Pancreas (tissue), 10 donors: ENCODE measurements around the gene FYN. TPM values are rescaled to one million over a fixed set of nuclear protein-coding genes. Genes with fewer than 3 reads are reported as not detected.

ENCODE experiments used
- ATAC-seq, 4 donors: fragments of 200-7000 bp; cut with Tn5 transposase; one replicate each; pipeline versions ENCODE4 v1.8.0 to v1.9.1; 2020; ENCODE audit warnings: mild to moderate bottlenecking in 4 of 4, moderate library complexity in 4 of 4
- DNase-seq, 6 donors: peaks; one replicate each; pipeline ENCODE4 v3.0.0-alpha.2; 2020
- FAIRE-seq: peaks from 2 replicates; lab custom pipeline; 2012; peaks lifted over from hg19 to GRCh38; lab: Jason Lieb, UNC
- H3K27ac ChIP-seq, 4 donors: fragments of 200-600 bp; sonication (generic); 1 replicate in 3 of 4; 2 replicates in 1 of 4; pipeline versions ENCODE4 v1.5.0 to v1.8.0; 2020
- H3K27me3 ChIP-seq, 4 donors: fragments of 200-600 bp; one replicate each; pipeline ENCODE4 v1.8.0; 2021
- H3K36me3 ChIP-seq, 3 donors: fragments of 200-600 bp; sonication (generic) in 1 of 3; one replicate each; pipeline versions ENCODE4 v1.5.0 to v1.8.0; 2020 to 2021
- H3K4me1 ChIP-seq, 3 donors: fragments of 200-600 bp; one replicate each; pipeline ENCODE4 v1.8.0; 2021
- H3K4me3 ChIP-seq, 4 donors: fragments of 200-600 bp; sonication (generic) in 2 of 4; one replicate each; pipeline versions ENCODE4 v1.5.0 to v1.8.0; 2020 to 2021
- H3K9me3 ChIP-seq, 4 donors: fragments of 200-600 bp; one replicate each; pipeline ENCODE4 v1.8.0; 2021
- CTCF ChIP-seq, 4 donors: fragments of 200-600 bp; sonication (generic) in 3 of 4; IDR thresholded peaks; one replicate each; pipeline versions ENCODE4 v1.5.0 to v1.8.0; 2021; ENCODE audit warnings: antibody characterized with exemption in 4 of 4
- WGBS, 2 donors: extraction: QIAGEN DNeasy Blood & Tissue Kit; methylation state at CpG; one replicate each; pipeline ENCODE4 v1.1.7; 2013; 5-methylcytosine and 5-hydroxymethylcytosine counted together
- intact Hi-C, 3 donors: fragments of 100-400 bp; cut with DNase I; formaldehyde crosslinking; loops; one replicate each; pipeline versions ENCODE4 v1.11.1 to v1.14.2; 2022
- polyA plus RNA-seq, 2 donors: library from polyadenylated mRNA; stranded (reverse); fragments of 200-250 nt; gene quantifications; one replicate each; pipeline ENCODE4 v1.2.3, GENCODE V29; 2013
- total RNA-seq, 6 donors: library from RNA; stranded (reverse); fragmentation: NEBNext Ultra II Directional in 4 of 6; extraction: Animal tissue kit (Norgen Biotek cat#: 25700) in 4 of 6; gene quantifications; one replicate each; pipeline versions ENCODE4 v1.2.1 to v1.2.4, GENCODE V29; 2021 to 2023
- donor health status: healthy with polysubstance abuse.
- donor health status: DM: no; HTN: no; CAD: no; lungs with moderate emphysema.
- donor health status: DM: no; HTN: no; CAD: no.
- donor health status: control.
- donor health status: control.
- donor health status: Bipolar disorder and iron deficiency.
- donor health status: DM: yes; HTN: yes; CAD: no.
- donor health status: DM: no; HTN: no; CAD: no.
- donor health status: DM: no; HTN: no; CAD: no.
- donor health status: DM: yes; HTN: yes; CAD: no.

Gene FYN
- total and polyA plus RNA-seq, 8 donors = 6.4 to 21.7 (median 11.9) TPM

GRCh38 chr6:111841822-111842221, 31.4 kb downstream of the FYN start:
- WGBS, 2 donors = 54 to 56% methylated on average over 6 of the region's 6 CpGs
- ATAC-seq (peak; percentile 28 to 69 (median 44)), FAIRE-seq (no peak), DNase-seq (peak in 2 of 6 donors; percentile 13 to 43)
- Histone ChIP-seq H3K4me3 (no peak overlapping the region), H3K9me3 (no peaks in the 10 kb centered on the region), H3K27me3 (no peaks in the 10 kb centered on the region), H3K4me1 (no peaks in the 10 kb centered on the region), H3K36me3 (no peaks in the 10 kb centered on the region), H3K27ac (no peak overlapping the region)
- intact Hi-C loops = no loop called here
- TF ChIP-seq CTCF (IDR thresholded peaks at IDR 0.05) = no peak

- H3K4me3 ChIP-seq = no peak overlapping the region
- no peaks in the 10 kb centered on the region for H3K36me3 ChIP-seq
- WGBS, 2 donors = 76 to 82% methylated on average over 5 of the region's 5 CpGs
- H3K4me1 ChIP-seq = no peaks in the 10 kb centered on the region
- H3K27ac ChIP-seq = no peak overlapping the region
- no peaks in the 10 kb centered on the region for H3K27me3 ChIP-seq
- no peaks in the 10 kb centered on the region for H3K9me3 ChIP-seq
- DNase-seq (no peak), FAIRE-seq (no peak), ATAC-seq (no peak)
- TF ChIP-seq CTCF (IDR thresholded peaks at IDR 0.05) = no peak
- intact Hi-C loops = no loop called here
Measured at GRCh38 chr6:111840803-111841202, 32.4 kb downstream of the FYN start.

- WGBS, 2 donors = 73 to 76% methylated on average over 5 of the region's 5 CpGs
- intact Hi-C loops = no loop called here
Measured at GRCh38 chr6:111838749-111839484, 34.3 kb downstream of the FYN start.

GRCh38 chr6:111837641-111838500, 35.4 kb downstream of the FYN start:
- Histone ChIP-seq H3K4me3 (no peak overlapping the region), H3K27ac (no peak overlapping the region), H3K4me1 (no peaks in the 10 kb centered on the region), H3K27me3 (no peaks in the 10 kb centered on the region), H3K9me3 (no peaks in the 10 kb centered on the region), H3K36me3 (no peaks in the 10 kb centered on the region)
- DNase-seq = no peak
- WGBS, 2 donors = 68 to 84% methylated on average over 8 of the region's 8 CpGs
- no peak for TF ChIP-seq CTCF (IDR thresholded peaks at IDR 0.05)
- no peak for ATAC-seq
- intact Hi-C loops = no loop called here
- FAIRE-seq = no peak

More at GRCh38 chr6:111838749-111839484, 34.3 kb downstream of the FYN start:
- ATAC-seq (no peak), FAIRE-seq (no peak), DNase-seq (no peak)
- H3K36me3 ChIP-seq = no peaks in the 10 kb centered on the region
- H3K9me3 ChIP-seq = no peaks in the 10 kb centered on the region
- no peaks in the 10 kb centered on the region for H3K27me3 ChIP-seq
- no peak overlapping the region for H3K27ac ChIP-seq
- H3K4me1 ChIP-seq = no peaks in the 10 kb centered on the region
- no peak for TF ChIP-seq CTCF (IDR thresholded peaks at IDR 0.05)
- no peak overlapping the region for H3K4me3 ChIP-seq
